Transverse colon (tissue), 3 donors: Measurements from ENCODE around the gene DDX20.

Source experiments
- POLR2A ChIP-seq: fragments of 450-650 bp; IDR thresholded peaks from one replicate; pipeline ENCODE4 v1.6.1; 2016; ENCODE audit warnings: antibody characterized with exemption, mild to moderate bottlenecking, moderate library complexity
- TF ChIP-seq, protein P1 (sequence below), 5 experiments: fragments of 200-600 bp in 3 of 5; fragments of 450-650 bp in 2 of 5; sonication (generic) in 3 of 5; IDR thresholded peaks; 1 replicate in 2 of 5; 2 replicates in 3 of 5; pipeline ENCODE4 v1.5.1; 2016 to 2017; ENCODE audit warnings: antibody characterized with exemption in 5 of 5, inconsistent platforms in 3 of 5, mild to moderate bottlenecking in 2 of 5, moderate library complexity in 1 of 5

GRCh38 chr1:111716333-111716732 is 39.4 kb upstream of the DDX20 start:
- TF ChIP-seq, protein P1, sequence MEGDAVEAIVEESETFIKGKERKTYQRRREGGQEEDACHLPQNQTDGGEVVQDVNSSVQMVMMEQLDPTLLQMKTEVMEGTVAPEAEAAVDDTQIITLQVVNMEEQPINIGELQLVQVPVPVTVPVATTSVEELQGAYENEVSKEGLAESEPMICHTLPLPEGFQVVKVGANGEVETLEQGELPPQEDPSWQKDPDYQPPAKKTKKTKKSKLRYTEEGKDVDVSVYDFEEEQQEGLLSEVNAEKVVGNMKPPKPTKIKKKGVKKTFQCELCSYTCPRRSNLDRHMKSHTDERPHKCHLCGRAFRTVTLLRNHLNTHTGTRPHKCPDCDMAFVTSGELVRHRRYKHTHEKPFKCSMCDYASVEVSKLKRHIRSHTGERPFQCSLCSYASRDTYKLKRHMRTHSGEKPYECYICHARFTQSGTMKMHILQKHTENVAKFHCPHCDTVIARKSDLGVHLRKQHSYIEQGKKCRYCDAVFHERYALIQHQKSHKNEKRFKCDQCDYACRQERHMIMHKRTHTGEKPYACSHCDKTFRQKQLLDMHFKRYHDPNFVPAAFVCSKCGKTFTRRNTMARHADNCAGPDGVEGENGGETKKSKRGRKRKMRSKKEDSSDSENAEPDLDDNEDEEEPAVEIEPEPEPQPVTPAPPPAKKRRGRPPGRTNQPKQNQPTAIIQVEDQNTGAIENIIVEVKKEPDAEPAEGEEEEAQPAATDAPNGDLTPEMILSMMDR (IDR thresholded peaks at IDR 0.05) = no peak
- no peak for TF ChIP-seq POLR2A
